Ishikawa (cell line): Measurements from ENCODE around the gene ZNF813.

Experiments used
- CEBPB ChIP-seq: IDR thresholded peaks from 2 replicates; pipeline ENCODE4 v1.6.1; 2012
- CREB1 ChIP-seq: IDR thresholded peaks from 2 replicates; pipeline ENCODE4 v1.6.1; 2012; ENCODE audit warnings: low read depth
- EGR1 ChIP-seq: IDR thresholded peaks from 2 replicates; pipeline ENCODE4 v1.6.1; 2012
- EP300 ChIP-seq: IDR thresholded peaks from 2 replicates; pipeline ENCODE4 v1.6.1; 2012; ENCODE audit warnings: borderline replicate concordance
- FOXM1 ChIP-seq: IDR thresholded peaks from 2 replicates; pipeline ENCODE4 v1.6.1; 2012; ENCODE audit warnings: low read depth, borderline replicate concordance
- NFIC ChIP-seq: IDR thresholded peaks from 2 replicates; pipeline ENCODE4 v1.6.1; 2012
- RAD21 ChIP-seq: IDR thresholded peaks from 2 replicates; pipeline ENCODE4 v1.6.1; 2012; ENCODE audit warnings: low read depth
- TAF1 ChIP-seq: IDR thresholded peaks from 2 replicates; pipeline ENCODE4 v1.6.1; 2012; ENCODE audit warnings: low read depth, mild to moderate bottlenecking
- TCF12 ChIP-seq: IDR thresholded peaks from 2 replicates; pipeline ENCODE4 v1.6.1; 2012; ENCODE audit warnings: low read depth
- TEAD4 ChIP-seq: IDR thresholded peaks from 2 replicates; pipeline ENCODE4 v1.6.1; 2012
- YY1 ChIP-seq: IDR thresholded peaks from 2 replicates; pipeline ENCODE4 v1.6.1; 2012; ENCODE audit warnings: low read depth
- ZBTB7A ChIP-seq: IDR thresholded peaks from 2 replicates; pipeline ENCODE4 v1.6.1; 2012; ENCODE audit warnings: low read depth
- TF ChIP-seq, protein P1 (sequence below): IDR thresholded peaks from 2 replicates; pipeline ENCODE4 v1.6.1; 2012
- TF ChIP-seq, protein P2 (sequence below): IDR thresholded peaks from 2 replicates; pipeline ENCODE4 v1.6.1; 2012
- TF ChIP-seq, protein P3 (sequence below): IDR thresholded peaks from 2 replicates; pipeline ENCODE4 v1.6.1; 2012; ENCODE audit warnings: low read depth, mild to moderate bottlenecking

Gene ZNF813

GRCh38 chr19:53467485-53468262, at the start of gene ZNF813:
Gene ZNF813, plus strand, starts transcription at chr19:53467733. Its CDS starts 16,090 bp downstream, at chr19:53483823.
- TF ChIP-seq ZBTB7A (peak; percentile 64; the same call in 1 of the 2 replicates), TAF1 (peak; percentile 49; the same call in 1 of the 2 replicates), RAD21 (no peak), CREB1 (no peak), FOXM1 (no peak), NFIC (no peak), YY1 (no peak), TCF12 (no peak), CEBPB (no peak), TEAD4 (no peak)
- TF ChIP-seq, protein P1, sequence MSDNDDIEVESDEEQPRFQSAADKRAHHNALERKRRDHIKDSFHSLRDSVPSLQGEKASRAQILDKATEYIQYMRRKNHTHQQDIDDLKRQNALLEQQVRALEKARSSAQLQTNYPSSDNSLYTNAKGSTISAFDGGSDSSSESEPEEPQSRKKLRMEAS: peak; percentile 64; the same call in 1 of the 2 replicates
- TF ChIP-seq, protein P2, sequence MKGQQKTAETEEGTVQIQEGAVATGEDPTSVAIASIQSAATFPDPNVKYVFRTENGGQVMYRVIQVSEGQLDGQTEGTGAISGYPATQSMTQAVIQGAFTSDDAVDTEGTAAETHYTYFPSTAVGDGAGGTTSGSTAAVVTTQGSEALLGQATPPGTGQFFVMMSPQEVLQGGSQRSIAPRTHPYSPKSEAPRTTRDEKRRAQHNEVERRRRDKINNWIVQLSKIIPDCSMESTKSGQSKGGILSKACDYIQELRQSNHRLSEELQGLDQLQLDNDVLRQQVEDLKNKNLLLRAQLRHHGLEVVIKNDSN: no peak

- TF ChIP-seq YY1: no peak
- TF ChIP-seq, protein P2: no peak
- TF ChIP-seq FOXM1: no peak
- no peak for TF ChIP-seq EGR1
- no peak for TF ChIP-seq CREB1
- TF ChIP-seq TAF1: no peak
- no peak for TF ChIP-seq TCF12
- TF ChIP-seq CEBPB: no peak
- TF ChIP-seq NFIC: no peak
- TF ChIP-seq, protein P3, sequence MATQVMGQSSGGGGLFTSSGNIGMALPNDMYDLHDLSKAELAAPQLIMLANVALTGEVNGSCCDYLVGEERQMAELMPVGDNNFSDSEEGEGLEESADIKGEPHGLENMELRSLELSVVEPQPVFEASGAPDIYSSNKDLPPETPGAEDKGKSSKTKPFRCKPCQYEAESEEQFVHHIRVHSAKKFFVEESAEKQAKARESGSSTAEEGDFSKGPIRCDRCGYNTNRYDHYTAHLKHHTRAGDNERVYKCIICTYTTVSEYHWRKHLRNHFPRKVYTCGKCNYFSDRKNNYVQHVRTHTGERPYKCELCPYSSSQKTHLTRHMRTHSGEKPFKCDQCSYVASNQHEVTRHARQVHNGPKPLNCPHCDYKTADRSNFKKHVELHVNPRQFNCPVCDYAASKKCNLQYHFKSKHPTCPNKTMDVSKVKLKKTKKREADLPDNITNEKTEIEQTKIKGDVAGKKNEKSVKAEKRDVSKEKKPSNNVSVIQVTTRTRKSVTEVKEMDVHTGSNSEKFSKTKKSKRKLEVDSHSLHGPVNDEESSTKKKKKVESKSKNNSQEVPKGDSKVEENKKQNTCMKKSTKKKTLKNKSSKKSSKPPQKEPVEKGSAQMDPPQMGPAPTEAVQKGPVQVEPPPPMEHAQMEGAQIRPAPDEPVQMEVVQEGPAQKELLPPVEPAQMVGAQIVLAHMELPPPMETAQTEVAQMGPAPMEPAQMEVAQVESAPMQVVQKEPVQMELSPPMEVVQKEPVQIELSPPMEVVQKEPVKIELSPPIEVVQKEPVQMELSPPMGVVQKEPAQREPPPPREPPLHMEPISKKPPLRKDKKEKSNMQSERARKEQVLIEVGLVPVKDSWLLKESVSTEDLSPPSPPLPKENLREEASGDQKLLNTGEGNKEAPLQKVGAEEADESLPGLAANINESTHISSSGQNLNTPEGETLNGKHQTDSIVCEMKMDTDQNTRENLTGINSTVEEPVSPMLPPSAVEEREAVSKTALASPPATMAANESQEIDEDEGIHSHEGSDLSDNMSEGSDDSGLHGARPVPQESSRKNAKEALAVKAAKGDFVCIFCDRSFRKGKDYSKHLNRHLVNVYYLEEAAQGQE: no peak
- TF ChIP-seq ZBTB7A: no peak
- TF ChIP-seq EP300: no peak
- TF ChIP-seq TEAD4: no peak
- TF ChIP-seq RAD21: no peak
- TF ChIP-seq, protein P1: no peak
These were observed 45.0 kb upstream of the ZNF813 start for GRCh38 chr19:53422551-53422950.

DNA sequence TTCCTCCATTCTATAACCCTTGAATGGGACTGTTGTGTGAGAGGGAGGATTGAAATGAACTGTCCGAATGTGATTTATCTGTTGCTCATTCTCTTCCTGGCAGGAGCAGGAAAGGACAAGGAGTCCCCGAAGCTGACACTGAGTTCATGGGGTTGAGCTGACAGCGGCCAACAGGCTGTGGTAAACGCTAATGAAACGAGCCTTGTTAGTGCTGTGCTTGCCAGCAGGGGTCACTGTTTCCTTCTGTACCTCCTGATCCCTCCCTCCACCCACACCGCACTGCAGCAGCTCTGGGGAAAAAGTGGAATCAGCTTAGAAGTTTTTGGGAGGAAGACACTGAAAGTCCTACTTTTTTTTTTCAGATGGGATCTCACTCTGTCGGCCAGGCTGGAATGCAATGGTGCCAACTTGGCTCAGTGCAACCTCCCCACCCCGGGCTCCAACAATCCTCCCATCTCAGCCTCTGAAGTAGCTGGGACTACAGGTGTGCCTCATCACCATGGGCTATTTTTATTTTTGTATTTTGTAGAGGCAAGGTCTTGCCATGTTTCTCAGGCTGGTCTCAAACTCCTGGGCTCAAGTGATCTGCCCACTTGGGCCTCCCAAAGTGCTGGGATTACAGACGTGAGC, 42.5 kb upstream of the ZNF813 start:
- TF ChIP-seq FOXM1: no peak
- peak; percentile 76 for TF ChIP-seq RAD21

- TF ChIP-seq CREB1: no peak
- no peak for TF ChIP-seq FOXM1
- TF ChIP-seq, protein P3: no peak
- TF ChIP-seq, protein P1: peak; percentile 55
- TF ChIP-seq NFIC: no peak
- no peak for TF ChIP-seq TCF12
- peak; percentile 30; the same call in 1 of the 2 replicates for TF ChIP-seq TAF1
- no peak for TF ChIP-seq RAD21
- no peak for TF ChIP-seq TEAD4
- TF ChIP-seq EP300: no peak
- TF ChIP-seq, protein P2: no peak
- TF ChIP-seq YY1: no peak
- TF ChIP-seq CEBPB: no peak
- TF ChIP-seq EGR1: peak; percentile 79
- TF ChIP-seq ZBTB7A: no peak
These were observed 36.0 kb upstream of the ZNF813 start, which contains the start of gene ZNF761 for GRCh38 chr19:53431399-53432087. Gene ZNF761, plus strand, starts transcription at chr19:53431984. Its CDS starts 15,285 bp downstream, at chr19:53447269.
